ENCODE measurements around the gene PAX7. TPM values are rescaled to one million over a fixed set of nuclear protein-coding genes. Genes with fewer than 3 reads are reported as not detected.

The PAX7 gene
- total and polyA plus RNA-seq, 7 donors = 1.7 to 11.7 (median 3.3) TPM

GRCh38 chr1:18668750-18669404 lies 38.2 kb downstream of the PAX7 start:
- DNase-seq (no peak), ATAC-seq (no peak)
- Histone ChIP-seq H3K27me3 (ENCODE audit: insufficient read depth in 3 of 3, low read length in 2 of 3) (peaks cover 0 to 2% (median 0%) of the 10 kb centered on the region in 3 donors), H3K4me3 (no peak overlapping the region), H3K9me3 (no peaks in the 10 kb centered on the region), H3K4me1 (no peaks in the 10 kb centered on the region), H3K36me3 (ENCODE audit: insufficient read depth in 1 of 2, low read depth in 1 of 2) (no peaks in the 10 kb centered on the region), H3K27ac (no peak overlapping the region)
- 61 to 73% (median 72%) methylated on average over 4 of the region's 4 CpGs for WGBS, 3 donors
- intact Hi-C loops (cut with DNase I) = no loop called here
- no peak for TF ChIP-seq CTCF (IDR thresholded peaks at IDR 0.05)

- H3K27me3 ChIP-seq (ENCODE audit: insufficient read depth in 3 of 3, low read length in 2 of 3) = peaks cover 0 to 5% (median 2%) of the 10 kb centered on the region in 3 donors
- DNase-seq = no peak
- no peaks in the 10 kb centered on the region for H3K36me3 ChIP-seq (ENCODE audit: insufficient read depth in 1 of 2, low read depth in 1 of 2)
- H3K4me3 ChIP-seq = no peak overlapping the region
- H3K9me3 ChIP-seq = no peaks in the 10 kb centered on the region
- WGBS, 3 donors = 60 to 71% (median 63%) methylated on average over 13 of the region's 13 CpGs
- H3K4me1 ChIP-seq = no peaks in the 10 kb centered on the region
- intact Hi-C loops (cut with DNase I) = no loop called here
- TF ChIP-seq CTCF (IDR thresholded peaks at IDR 0.05) = no peak
- no peak for ATAC-seq
- H3K27ac ChIP-seq = no peak overlapping the region
Observed at GRCh38 chr1:18670121-18670867, 39.6 kb downstream of the PAX7 start.

- no peak overlapping the region for H3K4me3 ChIP-seq
- intact Hi-C loops (cut with DNase I) = no loop called here
- H3K4me1 ChIP-seq = no peaks in the 10 kb centered on the region
- TF ChIP-seq CTCF (IDR thresholded peaks at IDR 0.05) = no peak
- peaks cover 0 to 11% (median 2%) of the 10 kb centered on the region in 3 donors for H3K27me3 ChIP-seq (ENCODE audit: insufficient read depth in 3 of 3, low read length in 2 of 3)
- DNase-seq (no peak), ATAC-seq (no peak)
- no peaks in the 10 kb centered on the region for H3K9me3 ChIP-seq
- 71 to 78% (median 76%) methylated on average over 5 of the region's 5 CpGs for WGBS, 3 donors
- H3K36me3 ChIP-seq (ENCODE audit: insufficient read depth in 1 of 2, low read depth in 1 of 2) = no peaks in the 10 kb centered on the region
- H3K27ac ChIP-seq = no peak overlapping the region
Observed at GRCh38 chr1:18670868-18671225, 40.2 kb downstream of the PAX7 start.

GRCh38 chr1:18673976-18674375 lies 43.3 kb downstream of the PAX7 start:
- ATAC-seq (no peak), DNase-seq (no peak)
- 61 to 63% (median 62%) methylated on average over 5 of the region's 5 CpGs for WGBS, 3 donors
- H3K4me3 ChIP-seq = no peak overlapping the region
- no peaks in the 10 kb centered on the region for H3K4me1 ChIP-seq
- intact Hi-C loops (cut with DNase I) = no loop called here
- TF ChIP-seq CTCF (IDR thresholded peaks at IDR 0.05) = no peak
- no peaks in the 10 kb centered on the region for H3K9me3 ChIP-seq
- H3K36me3 ChIP-seq (ENCODE audit: insufficient read depth in 1 of 2, low read depth in 1 of 2) = no peaks in the 10 kb centered on the region
- H3K27me3 ChIP-seq (ENCODE audit: insufficient read depth in 3 of 3, low read length in 2 of 3) = peaks cover 0 to 13% (median 0%) of the 10 kb centered on the region in 3 donors
- no peak overlapping the region for H3K27ac ChIP-seq

Data from psoas muscle (tissue), 8 donors.